B cell (primary cell): ENCODE measurements around the gene AS3MT. TPM values are rescaled to one million over a fixed set of nuclear protein-coding genes. Genes with fewer than 3 reads are reported as not detected.

Experiments
- ATAC-seq: fragments of 200-7000 bp; cut with Tn5 transposase; one replicate; pipeline ENCODE4 v1.10.0; 2021; ENCODE audit warnings: low read depth, mild to moderate bottlenecking, moderate number of reproducible peaks, moderate library complexity
- CTCF ChIA-PET: fragments of 350-600 bp; sonication (Branson Sonifier 250); formaldehyde crosslinking; loops from one replicate; lab custom pipeline; 2021; ENCODE audit warnings: antibody characterized with exemption, inconsistent platforms; lab: Charles Lee
- POLR2A ChIA-PET: fragments of 350-600 bp; sonication (Branson Sonifier 250); formaldehyde crosslinking; loops from one replicate; lab custom pipeline; 2021; ENCODE audit warnings: antibody characterized with exemption; lab: Charles Lee
- DNase-seq: peaks from one replicate; pipeline ENCODE4 v3.0.0; 2013
- H2AFZ ChIP-seq: 2 replicates; pipeline ENCODE4 v1.6.1; 2012; ENCODE audit warnings: mild to moderate bottlenecking, low read depth, low read length; ENCODE audit not compliant: insufficient read depth, poor library complexity, severe bottlenecking
- H3K27ac ChIP-seq, 2 donors: 1 replicate in 1 of 2; 2 replicates in 1 of 2; pipeline ENCODE4 v1.5.1; 2012 to 2013; ENCODE audit warnings: low read length in 2 of 2, mild to moderate bottlenecking in 2 of 2, moderate library complexity in 1 of 2
- H3K27me3 ChIP-seq, 4 experiments: fragments of 200-600 bp in 1 of 4; sonication (generic) in 1 of 4; replicated peaks in 1 of 4; 1 replicate in 2 of 4; 2 replicates in 2 of 4; pipeline versions ENCODE4 v1.6.1 to v1.7.0; 2013 to 2016; ENCODE audit warnings: low read length in 3 of 4, mild to moderate bottlenecking in 2 of 4, mixed read lengths in 1 of 4, moderate library complexity in 1 of 4; ENCODE audit not compliant: insufficient read depth in 4 of 4, control insufficient read depth in 3 of 4; ENCODE audit errors: control extremely low read depth in 1 of 4
- H3K36me3 ChIP-seq, 2 experiments: replicated peaks in 1 of 2; 1 replicate in 1 of 2; 2 replicates in 1 of 2; pipeline versions ENCODE4 v1.6.1 to v1.7.1; 2013; ENCODE audit warnings: low read length in 1 of 2; ENCODE audit not compliant: insufficient read depth in 2 of 2, control insufficient read depth in 1 of 2; ENCODE audit errors: control extremely low read depth in 1 of 2, extremely low read depth in 1 of 2
- H3K4me1 ChIP-seq, 2 donors: fragments of 200-600 bp in 1 of 2; sonication (generic) in 1 of 2; 1 replicate in 1 of 2; 2 replicates in 1 of 2; pipeline versions ENCODE4 v1.5.1 to v1.6.1; 2013 to 2017; ENCODE audit warnings: low read length in 2 of 2; ENCODE audit not compliant: control insufficient read depth in 2 of 2, insufficient read depth in 2 of 2
- H3K4me2 ChIP-seq: replicated peaks from 2 replicates; pipeline ENCODE3; 2012; ENCODE audit warnings: mild to moderate bottlenecking, low read depth, low read length; ENCODE audit not compliant: poor library complexity, severe bottlenecking
- H3K4me3 ChIP-seq, 5 experiments: fragments of 200-600 bp in 1 of 5; sonication (generic) in 1 of 5; 1 replicate in 3 of 5; 2 replicates in 2 of 5; pipeline versions ENCODE4 v1.5.1 to v1.7.0; 2011 to 2016; ENCODE audit warnings: low read length in 4 of 5, mild to moderate bottlenecking in 4 of 5, low read depth in 2 of 5, control low read depth in 1 of 5, moderate library complexity in 1 of 5; ENCODE audit not compliant: insufficient read depth in 1 of 5; ENCODE audit errors: control extremely low read depth in 1 of 5, extremely low read depth in 1 of 5
- H3K79me2 ChIP-seq: fragments of 200-600 bp; sonication (generic); one replicate; pipeline ENCODE4 v1.6.0; 2016; ENCODE audit warnings: low read length; ENCODE audit not compliant: control insufficient read depth, insufficient read depth
- H3K9ac ChIP-seq: fragments of 200-600 bp; sonication (generic); 2 replicates; pipeline ENCODE4 v1.6.1; 2017; ENCODE audit warnings: mild to moderate bottlenecking, low read length, moderate library complexity
- H3K9me3 ChIP-seq, 3 donors: one replicate each; pipeline versions ENCODE4 v1.6.1 to v1.7.1; 2013; ENCODE audit warnings: low read length in 2 of 3; ENCODE audit not compliant: control insufficient read depth in 2 of 3, insufficient read depth in 1 of 3; ENCODE audit errors: control extremely low read depth in 1 of 3
- H4K20me1 ChIP-seq: 2 replicates; pipeline ENCODE4 v1.6.0; 2012; ENCODE audit warnings: mild to moderate bottlenecking, low read length; ENCODE audit not compliant: insufficient read depth, control insufficient read depth, poor library complexity, severe bottlenecking
- H3K27ac Mint-ChIP-seq: one replicate; pipeline ENCODE4 v1.8.0; 2021; ENCODE audit warnings: mixed read lengths
- H3K27me3 Mint-ChIP-seq: one replicate; pipeline ENCODE4 v1.8.0; 2021; ENCODE audit warnings: mixed read lengths
- H3K4me1 Mint-ChIP-seq: one replicate; pipeline ENCODE4 v1.8.0; 2021; ENCODE audit warnings: mixed read lengths
- H3K4me3 Mint-ChIP-seq: one replicate; pipeline ENCODE4 v1.8.0; 2021; ENCODE audit warnings: mixed read lengths
- H3K9me3 Mint-ChIP-seq: one replicate; pipeline ENCODE4 v1.8.0; 2022; ENCODE audit warnings: mixed read lengths; ENCODE audit not compliant: insufficient read depth
- CTCF ChIP-seq: fragments of 200-600 bp; IDR thresholded peaks from one replicate; pipeline ENCODE4 v1.8.0; 2022; ENCODE audit warnings: antibody characterized with exemption, mild to moderate bottlenecking
- EZH2 ChIP-seq: IDR thresholded peaks from 2 replicates; pipeline ENCODE4 v1.6.1; 2012; ENCODE audit warnings: borderline replicate concordance, low read depth, mild to moderate bottlenecking, moderate library complexity, low read length; ENCODE audit not compliant: insufficient read depth, poor library complexity, severe bottlenecking
- WGBS: methylation state at CpG from one replicate; pipeline ENCODE4 v1.1.5; 2013; ENCODE audit warnings: missing lambda C conversion rate; ENCODE audit not compliant: insufficient coverage; 5-methylcytosine and 5-hydroxymethylcytosine counted together
- intact Hi-C: fragments of 100-400 bp; cut with micrococcal nuclease; formaldehyde crosslinking; loops from one replicate; pipeline ENCODE4 v1.10.0; 2022
- polyA plus RNA-seq: library from polyadenylated mRNA; depleted of rRNA; stranded (reverse); fragments of >200 nt; gene quantifications from 2 replicates; pipeline ENCODE4 v1.2.3, GENCODE V29; 2012
- small RNA-seq: library from RNA; depleted of rRNA; stranded (forward); fragments of <200 nt; gene quantifications from one replicate; pipeline ENCODE3, GENCODE V24; 2012; ENCODE audit warnings: low replicate concordance, low read depth; ENCODE audit not compliant: insufficient read length
- total RNA-seq, 2 donors: library from RNA; stranded (reverse); fragments of 120-200 nt in 1 of 2; gene quantifications; 1 replicate in 1 of 2; 2 replicates in 1 of 2; pipeline versions ENCODE4 v1.2.3 to v1.2.4, GENCODE V29; 2013 to 2022

Gene AS3MT
- total and polyA plus RNA-seq, 2 donors (not counting 1 experiment from before 2014, with no cell fraction given): 0.25 TPM; not detected in 1

- CTCF ChIA-PET: no interaction called here
- Histone ChIP-seq H3K4me1 (no peaks in the 10 kb centered on the region), H3K27ac (no peak overlapping the region), H2AFZ (no peak overlapping the region), H4K20me1 (no peaks in the 10 kb centered on the region), H3K4me3 (no peak overlapping the region), H3K27me3 (no peaks in the 10 kb centered on the region), H3K36me3 (no peaks in the 10 kb centered on the region), H3K79me2 (no peaks in the 10 kb centered on the region), H3K4me2 (no peak overlapping the region), H3K9ac (no peak overlapping the region), H3K9me3 (no peaks in the 10 kb centered on the region)
- DNase-seq (no peak), ATAC-seq (no peak)
- Mint-ChIP-seq H3K27me3 (no peaks in the 10 kb centered on the region), H3K9me3 (no peaks in the 10 kb centered on the region), H3K27ac (no peak overlapping the region), H3K4me3 (no peak overlapping the region), H3K4me1 (no peaks in the 10 kb centered on the region)
- TF ChIP-seq EZH2 (no peak), CTCF (no peak)
- WGBS: 65% methylated on average over 3 of the region's 4 CpGs
- intact Hi-C loops: no loop called here
- POLR2A ChIA-PET: no interaction called here
Observed at GRCh38 chr10:102949916-102950315, 80.6 kb downstream of the AS3MT start.

- no peak overlapping the region for H3K4me3 Mint-ChIP-seq
- H3K4me2 ChIP-seq: no peak overlapping the region
- no peaks in the 10 kb centered on the region for H4K20me1 ChIP-seq
- no peaks in the 10 kb centered on the region for H3K27me3 ChIP-seq
- ChIA-PET CTCF (no interaction called here), POLR2A (interaction anchor here (0.7 kb wide), 1 partner anchor 1442 kb away, joined by 4 read pairs; no protein-coding TSS in a partner anchor)
- no peak overlapping the region for H2AFZ ChIP-seq
- no peaks in the 10 kb centered on the region for H3K9me3 Mint-ChIP-seq
- H3K9me3 ChIP-seq: no peaks in the 10 kb centered on the region
- WGBS: 80% methylated on average over 1 of the region's 3 CpGs
- intact Hi-C loops: no loop called here
- no peak overlapping the region for H3K27ac ChIP-seq
- no peaks in the 10 kb centered on the region for H3K36me3 ChIP-seq
- H3K27me3 Mint-ChIP-seq: no peaks in the 10 kb centered on the region
- no peaks in the 10 kb centered on the region for H3K4me1 Mint-ChIP-seq
- ATAC-seq (no peak), DNase-seq (no peak)
- no peak overlapping the region for H3K9ac ChIP-seq
- no peaks in the 10 kb centered on the region for H3K4me1 ChIP-seq
- TF ChIP-seq CTCF: no peak
- no peak for TF ChIP-seq EZH2
- H3K27ac Mint-ChIP-seq: no peak overlapping the region
- H3K4me3 ChIP-seq: no peak overlapping the region
- no peaks in the 10 kb centered on the region for H3K79me2 ChIP-seq
Observed at GRCh38 chr10:102951316-102951715, 82.0 kb downstream of the AS3MT start.

Small RNA genes lying within 50 kb of the gene (small RNA-seq; reads per million reads assigned to genes)
- gene AS3MT (not detected), gene RF00026 (not detected)

Other genes with a start within 250 kb of the AS3MT start
- 74.4 and 85.7 TPM in 2 replicates for gene TRIM8, start 225.0 kb upstream of the AS3MT start, total RNA-seq
- 40.2 and 44.9 TPM in 2 replicates for gene TRIM8, start 225.0 kb upstream of the AS3MT start, polyA plus RNA-seq
- gene ARL3, start 155.1 kb upstream of the AS3MT start, total RNA-seq: 5.5 and 6.3 TPM in 2 replicates
- gene ARL3, start 155.1 kb upstream of the AS3MT start, polyA plus RNA-seq: 0.91 and 0.99 TPM in 2 replicates
- gene SFXN2, start 154.8 kb upstream of the AS3MT start, total RNA-seq: 22.9 and 23.5 TPM in 2 replicates
- gene SFXN2, start 154.8 kb upstream of the AS3MT start, polyA plus RNA-seq: 8.1 and 9.8 TPM in 2 replicates
- 43.2 and 44.3 TPM in 2 replicates for gene WBP1L, start 125.5 kb upstream of the AS3MT start, total RNA-seq
- gene WBP1L, start 125.5 kb upstream of the AS3MT start, polyA plus RNA-seq: 13.4 and 14.3 TPM in 2 replicates
- not detected in 2 replicates for gene CYP17A1, start 32.1 kb upstream of the AS3MT start, total RNA-seq
- gene CYP17A1, start 32.1 kb upstream of the AS3MT start, polyA plus RNA-seq: not detected in 2 replicates
- gene BORCS7, start 15.2 kb upstream of the AS3MT start, total RNA-seq: 20.8 and 21.8 TPM in 2 replicates
- 17.6 and 27.9 TPM in 2 replicates for gene BORCS7, start 15.2 kb upstream of the AS3MT start, polyA plus RNA-seq
- gene CNNM2, start 48.8 kb downstream of the AS3MT start, total RNA-seq: 20.2 and 21.6 TPM in 2 replicates
- 5.9 and 6.6 TPM in 2 replicates for gene CNNM2, start 48.8 kb downstream of the AS3MT start, polyA plus RNA-seq